Endodermal cell (in vitro differentiated cells): ENCODE measurements around the gene GALR3. TPM values are rescaled to one million over a fixed set of nuclear protein-coding genes. Genes with fewer than 3 reads are reported as not detected.

Experiments used
- DNase-seq: peaks from one replicate; pipeline ENCODE4 v3.0.0-alpha.2; 2017
- H3K27ac ChIP-seq: 2 replicates; pipeline ENCODE4 v1.5.1; 2013; ENCODE audit warnings: mild to moderate bottlenecking, low read depth, low read length, moderate library complexity
- H3K27me3 ChIP-seq: 2 replicates; pipeline ENCODE4 v1.6.1; 2013; ENCODE audit warnings: mild to moderate bottlenecking, low read length, moderate library complexity; ENCODE audit not compliant: insufficient read depth, control insufficient read depth, poor library complexity, severe bottlenecking
- H3K36me3 ChIP-seq: 2 replicates; pipeline ENCODE4 v1.7.0; 2013; ENCODE audit warnings: mild to moderate bottlenecking, low read length, moderate library complexity; ENCODE audit not compliant: control insufficient read depth, insufficient read depth
- H3K4me1 ChIP-seq: one replicate; pipeline ENCODE4 v1.7.0; 2013; ENCODE audit warnings: low read length; ENCODE audit not compliant: control insufficient read depth, insufficient read depth
- H3K4me3 ChIP-seq: 2 replicates; pipeline ENCODE4 v1.5.1; 2013; ENCODE audit warnings: mild to moderate bottlenecking, low read length, moderate library complexity
- H3K9ac ChIP-seq: 2 replicates; pipeline ENCODE4 v1.6.1; 2013; ENCODE audit warnings: mild to moderate bottlenecking, low read length, moderate library complexity; ENCODE audit not compliant: poor library complexity, severe bottlenecking; ENCODE audit errors: extremely low read depth
- H3K9me3 ChIP-seq: 2 replicates; pipeline ENCODE4 v1.6.1; 2013; ENCODE audit warnings: mild to moderate bottlenecking, low read length, moderate library complexity; ENCODE audit not compliant: control insufficient read depth
- H3K27ac Mint-ChIP-seq: 2 replicates; pipeline ENCODE4 v1.8.0; 2020; ENCODE audit warnings: mixed read lengths
- H3K27me3 Mint-ChIP-seq: 2 replicates; pipeline ENCODE4 v1.8.0; 2021; ENCODE audit warnings: mild to moderate bottlenecking, mixed read lengths; ENCODE audit not compliant: insufficient read depth
- H3K36me3 Mint-ChIP-seq: 2 replicates; pipeline ENCODE4 v1.8.0; 2020; ENCODE audit warnings: low read depth, mixed read lengths
- H3K4me1 Mint-ChIP-seq: 2 replicates; pipeline ENCODE4 v1.8.0; 2020; ENCODE audit warnings: mixed read lengths
- H3K4me3 Mint-ChIP-seq: 2 replicates; pipeline ENCODE4 v1.8.0; 2020; ENCODE audit warnings: mild to moderate bottlenecking, moderate library complexity, mixed read lengths
- H3K9me3 Mint-ChIP-seq: 2 replicates; pipeline ENCODE4 v1.8.0; 2020; ENCODE audit warnings: mild to moderate bottlenecking, mixed read lengths
- CTCF ChIP-seq: fragments of 200-600 bp; sonication (generic); conservative IDR thresholded peaks from 2 replicates; pipeline ENCODE4 v1.5.0; 2021; ENCODE audit warnings: antibody characterized with exemption, mild to moderate bottlenecking
- WGBS, 2 experiments: methylation state at CpG; one replicate each; pipeline versions ENCODE4 v1.1.5 to v1.1.7; 2013; ENCODE audit warnings: missing lambda C conversion rate in 2 of 2, mixed read lengths in 1 of 2; ENCODE audit not compliant: insufficient coverage in 1 of 2, insufficient read length in 1 of 2; 5-methylcytosine and 5-hydroxymethylcytosine counted together
- total RNA-seq, 2 donors: library from RNA; stranded (reverse); fragmentation: NEBNext Ultra II Directional in 1 of 2; extraction: Animal tissue kit (Norgen Biotek cat#: 25700) in 1 of 2; gene quantifications; 2 replicates in 1 of 2; 3 replicates in 1 of 2; pipeline ENCODE4 v1.2.1, GENCODE V29; 2021

Gene GALR3
- total RNA-seq, 2 donors from 2014 or later: 0.40 to 0.77 TPM

GRCh38 chr22:37803639-37804351 is 19.4 kb upstream of the GALR3 start:
- peak overlapping the region; percentile 47 for H3K9ac ChIP-seq
- WGBS, 2 experiments: 18 to 20% methylated on average over 11 to 34 of the region's 34 CpGs
- TF ChIP-seq CTCF: no peak
- Mint-ChIP-seq H3K9me3 (no peaks in the 10 kb centered on the region), H3K27me3 (peaks cover 28% of the 10 kb centered on the region), H3K4me1 (peaks cover 29% of the 10 kb centered on the region), H3K27ac (peak overlapping the region; percentile 94), H3K36me3 (no peaks in the 10 kb centered on the region), H3K4me3 (peak overlapping the region; percentile 68)
- H3K4me3 ChIP-seq: peak overlapping the region; percentile 88
- H3K9me3 ChIP-seq: no peaks in the 10 kb centered on the region
- peak overlapping the region; percentile 88 for H3K27ac ChIP-seq
- peaks cover 3% of the 10 kb centered on the region for H3K4me1 ChIP-seq
- DNase-seq: peak; percentile 67
- H3K27me3 ChIP-seq: no peaks in the 10 kb centered on the region
- no peaks in the 10 kb centered on the region for H3K36me3 ChIP-seq

- DNase-seq: no peak
- 13% methylated on average over 12 to 29 of the region's 29 CpGs for WGBS, 2 experiments
Measured at GRCh38 chr22:37804352-37804880, 18.8 kb upstream of the GALR3 start.

More at GRCh38 chr22:37804352-37804880, 18.8 kb upstream of the GALR3 start:
- Mint-ChIP-seq H3K27me3 (peaks cover 26% of the 10 kb centered on the region), H3K4me1 (peaks cover 29% of the 10 kb centered on the region), H3K9me3 (no peaks in the 10 kb centered on the region), H3K4me3 (peak overlapping the region; percentile 68), H3K27ac (peak overlapping the region; percentile 94), H3K36me3 (no peaks in the 10 kb centered on the region)
- peak overlapping the region; percentile 47 for H3K9ac ChIP-seq
- no peaks in the 10 kb centered on the region for H3K9me3 ChIP-seq
- no peaks in the 10 kb centered on the region for H3K36me3 ChIP-seq
- H3K27me3 ChIP-seq: no peaks in the 10 kb centered on the region
- no peak for TF ChIP-seq CTCF
- H3K4me3 ChIP-seq: peak overlapping the region; percentile 88
- H3K4me1 ChIP-seq: peaks cover 3% of the 10 kb centered on the region
- peak overlapping the region; percentile 88 for H3K27ac ChIP-seq
